Mesenchymal stem cell (in vitro differentiated cells and primary cell): Measurements from ENCODE around the gene ERCC4.

ENCODE experiments used
- DNase-seq: peaks from one replicate; pipeline ENCODE4 v3.0.0-alpha.2; 2013
- H2AFZ ChIP-seq: one replicate; pipeline ENCODE4 v1.6.1; 2013; ENCODE audit warnings: low read depth, mild to moderate bottlenecking, control low read depth, inconsistent platforms, low read length, moderate library complexity
- H2AK5ac ChIP-seq: 2 replicates; pipeline ENCODE4 v1.6.1; 2013; ENCODE audit warnings: low read length, moderate library complexity, mild to moderate bottlenecking, inconsistent platforms; ENCODE audit not compliant: severe bottlenecking
- H2BK120ac ChIP-seq: one replicate; pipeline ENCODE4 v1.6.1; 2013; ENCODE audit warnings: low read depth, mild to moderate bottlenecking, inconsistent platforms, low read length, moderate library complexity
- H2BK12ac ChIP-seq, 2 experiments: one replicate each; pipeline ENCODE4 v1.6.1; 2013; ENCODE audit warnings: inconsistent platforms in 2 of 2, low read length in 2 of 2, mild to moderate bottlenecking in 2 of 2, moderate library complexity in 2 of 2, control low read depth in 1 of 2
- H2BK15ac ChIP-seq: one replicate; pipeline ENCODE4 v1.6.1; 2013; ENCODE audit warnings: mild to moderate bottlenecking, low read depth, inconsistent platforms; ENCODE audit not compliant: poor library complexity, severe bottlenecking
- H2BK5ac ChIP-seq: 2 replicates; pipeline ENCODE4 v1.6.1; 2013; ENCODE audit warnings: low read depth, mild to moderate bottlenecking, low read length, control low read depth, inconsistent platforms; ENCODE audit not compliant: poor library complexity, severe bottlenecking
- H3K14ac ChIP-seq, 2 experiments: one replicate each; pipeline ENCODE4 v1.6.1; 2013; ENCODE audit warnings: inconsistent platforms in 2 of 2, low read length in 2 of 2, control low read depth in 1 of 2, mild to moderate bottlenecking in 1 of 2, moderate library complexity in 1 of 2
- H3K18ac ChIP-seq, 2 experiments: one replicate each; pipeline ENCODE4 v1.6.1; 2013; ENCODE audit warnings: inconsistent platforms in 2 of 2, low read length in 2 of 2, control low read depth in 1 of 2, low read depth in 1 of 2, mild to moderate bottlenecking in 1 of 2
- H3K23ac ChIP-seq, 2 experiments: one replicate each; pipeline ENCODE4 v1.6.1; 2013; ENCODE audit warnings: inconsistent platforms in 2 of 2, low read length in 2 of 2, mild to moderate bottlenecking in 2 of 2, moderate library complexity in 2 of 2, control low read depth in 1 of 2
- H3K27ac ChIP-seq: 2 replicates; pipeline ENCODE4 v1.5.1; 2013; ENCODE audit warnings: mild to moderate bottlenecking, moderate library complexity, low read length, control low read depth, inconsistent platforms; ENCODE audit not compliant: poor library complexity, severe bottlenecking
- H3K27me3 ChIP-seq, 2 experiments: 2 replicates each; pipeline versions ENCODE4 v1.6.1 to v1.7.0; 2013; ENCODE audit warnings: low read length in 2 of 2, mild to moderate bottlenecking in 2 of 2, moderate library complexity in 2 of 2, control low read depth in 1 of 2, inconsistent platforms in 1 of 2; ENCODE audit not compliant: control insufficient read depth in 1 of 2, insufficient read depth in 1 of 2
- H3K36me3 ChIP-seq, 2 experiments: 2 replicates each; pipeline versions ENCODE4 v1.6.1 to v1.7.0; 2013; ENCODE audit warnings: low read length in 2 of 2, control low read depth in 1 of 2, inconsistent platforms in 1 of 2, low read depth in 1 of 2, mild to moderate bottlenecking in 1 of 2; ENCODE audit not compliant: insufficient read depth in 2 of 2, control insufficient read depth in 1 of 2
- H3K4ac ChIP-seq, 2 experiments: one replicate each; pipeline ENCODE4 v1.6.1; 2013; ENCODE audit warnings: inconsistent platforms in 2 of 2, low read length in 2 of 2, mild to moderate bottlenecking in 2 of 2, moderate library complexity in 2 of 2, control low read depth in 1 of 2, low read depth in 1 of 2
- H3K4me1 ChIP-seq: 2 replicates; pipeline ENCODE4 v1.6.1; 2013; ENCODE audit warnings: low read depth, low read length, control low read depth; ENCODE audit not compliant: control insufficient read depth, insufficient read depth
- H3K4me2 ChIP-seq: 2 replicates; pipeline ENCODE4 v1.6.1; 2013; ENCODE audit warnings: low read length, mild to moderate bottlenecking, inconsistent platforms; ENCODE audit not compliant: poor library complexity, severe bottlenecking
- H3K4me3 ChIP-seq, 2 experiments: 2 replicates each; pipeline versions ENCODE4 v1.5.1 to v1.7.0; 2013; ENCODE audit warnings: low read length in 2 of 2, mild to moderate bottlenecking in 2 of 2, control low read depth in 1 of 2, low read depth in 1 of 2; ENCODE audit not compliant: insufficient read depth in 1 of 2
- H3K79me1 ChIP-seq: replicated peaks from 2 replicates; pipeline ENCODE4 v1.6.1; 2013; ENCODE audit warnings: mild to moderate bottlenecking, control low read depth, low read length, inconsistent platforms; ENCODE audit not compliant: poor library complexity, severe bottlenecking
- H3K9ac ChIP-seq: 2 replicates; pipeline ENCODE4 v1.7.0; 2013; ENCODE audit warnings: mild to moderate bottlenecking, low read length, moderate library complexity
- H3K9me3 ChIP-seq: 2 replicates; pipeline ENCODE4 v1.7.0; 2013; ENCODE audit warnings: mild to moderate bottlenecking, low read length; ENCODE audit not compliant: control insufficient read depth
- H4K8ac ChIP-seq: one replicate; pipeline ENCODE4 v1.6.1; 2013; ENCODE audit warnings: inconsistent platforms, mild to moderate bottlenecking, low read length, moderate library complexity
- H4K91ac ChIP-seq: one replicate; pipeline ENCODE4 v1.6.1; 2013; ENCODE audit warnings: mild to moderate bottlenecking, low read length, inconsistent platforms
- WGBS: methylation state at CpG from one replicate; pipeline ENCODE4 v1.1.7; 2013; ENCODE audit warnings: mixed read lengths; 5-methylcytosine and 5-hydroxymethylcytosine counted together

Gene ERCC4

DNA sequence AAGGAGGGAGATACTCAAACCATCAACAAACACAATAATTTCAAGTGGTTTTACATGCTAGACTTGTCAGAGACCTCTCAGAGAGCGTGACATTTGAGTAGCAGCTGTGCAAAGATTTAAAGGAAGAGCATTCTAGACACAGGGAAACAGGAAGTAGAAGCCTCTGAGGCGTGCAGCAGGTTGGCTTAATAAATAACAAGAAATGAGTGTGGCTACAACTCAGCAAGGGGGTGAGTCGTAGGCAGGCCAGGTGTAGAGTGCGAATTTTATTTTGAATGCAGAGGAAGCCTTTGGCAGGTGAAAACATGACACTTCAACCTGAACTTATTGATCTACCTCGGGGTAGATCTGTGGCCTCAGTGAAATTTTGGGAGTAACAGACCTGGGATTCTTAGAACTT is 78.0 kb downstream of the ERCC4 start:
- Histone ChIP-seq H4K91ac (no peak overlapping the region), H3K4ac (no peak overlapping the region), H2BK15ac (no peak overlapping the region), H3K27me3 (peaks cover under 1 to 3% of the 10 kb centered on the region in 2 experiments), H2BK5ac (no peak overlapping the region), H2BK120ac (no peak overlapping the region), H3K14ac (no peak overlapping the region), H3K4me3 (no peak overlapping the region), H4K8ac (no peak overlapping the region), H3K9me3 (no peaks in the 10 kb centered on the region), H3K79me1 (no peaks in the 10 kb centered on the region), H3K36me3 (no peaks in the 10 kb centered on the region), H2AFZ (no peak overlapping the region), H2AK5ac (no peak overlapping the region), H3K18ac (no peak overlapping the region), H3K23ac (no peak overlapping the region), H3K4me2 (peak overlapping the region; percentile 8), H3K9ac (no peak overlapping the region), H3K4me1 (peaks cover 4% of the 10 kb centered on the region), H2BK12ac (no peak overlapping the region), H3K27ac (peak overlapping the region; percentile 52)
- DNase-seq, result no peak
- 64% methylated on average over 5 of the region's 5 CpGs for WGBS

DNA sequence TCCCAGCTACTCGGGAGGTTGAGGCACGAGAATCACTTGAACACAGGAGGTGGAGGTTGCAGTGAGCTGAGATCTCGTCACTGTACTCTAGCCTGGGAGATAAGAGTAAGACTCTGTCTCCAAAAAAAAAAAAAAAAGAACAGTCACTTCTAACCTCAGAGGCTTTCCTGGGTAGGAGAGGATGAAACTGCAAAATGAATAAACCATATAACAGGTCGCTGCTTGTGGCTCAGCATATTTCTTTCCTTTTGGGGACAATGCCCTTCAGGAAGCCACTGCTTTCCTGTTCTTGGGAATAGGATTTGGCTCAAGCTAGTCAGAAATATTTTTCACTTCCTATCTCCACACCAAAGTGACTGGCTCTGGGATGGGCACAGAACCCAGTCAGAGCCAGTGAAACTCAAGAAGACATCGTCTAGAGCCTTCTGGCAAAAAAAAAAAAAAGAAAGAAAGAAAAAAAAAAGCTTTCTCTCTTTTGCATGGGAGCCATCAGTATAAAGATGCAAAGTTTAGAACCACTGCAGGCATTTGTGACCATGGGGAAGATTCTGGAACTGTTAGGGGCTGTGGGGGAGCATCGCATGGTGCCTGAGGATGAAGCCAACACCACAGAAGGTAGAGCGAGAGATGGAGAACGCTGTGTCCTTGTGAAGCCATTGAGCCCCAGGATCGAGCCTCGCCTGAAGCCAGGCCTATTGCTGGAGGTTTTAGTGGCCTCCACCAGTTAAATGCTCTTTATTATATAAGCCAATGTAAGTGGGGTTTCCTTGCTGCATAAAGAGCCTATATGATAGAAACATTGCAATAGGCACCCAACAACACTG is 79.3 kb downstream of the ERCC4 start:
- no peak overlapping the region for H4K91ac ChIP-seq
- H4K8ac ChIP-seq, result no peak overlapping the region
- DNase-seq, result no peak
- WGBS, result 89% methylated on average over 7 of the region's 10 CpGs
- H3K4me3 ChIP-seq, result no peak overlapping the region
- no peaks in the 10 kb centered on the region for H3K79me1 ChIP-seq
- no peak overlapping the region for H3K23ac ChIP-seq
- H2BK120ac ChIP-seq, result no peak overlapping the region
- peaks cover 10% of the 10 kb centered on the region for H3K4me1 ChIP-seq
- no peak overlapping the region for H2BK15ac ChIP-seq
- H2AK5ac ChIP-seq, result peak overlapping the region; percentile 11
- H3K9me3 ChIP-seq, result no peaks in the 10 kb centered on the region
- H3K36me3 ChIP-seq, result no peaks in the 10 kb centered on the region
- H2AFZ ChIP-seq, result no peak overlapping the region
- H3K14ac ChIP-seq, result no peak overlapping the region
- no peak overlapping the region for H2BK5ac ChIP-seq
- H2BK12ac ChIP-seq, result no peak overlapping the region
- H3K4ac ChIP-seq, result no peak overlapping the region
- H3K18ac ChIP-seq, result no peak overlapping the region
- peaks cover 0 to 3% of the 10 kb centered on the region in 2 experiments for H3K27me3 ChIP-seq
- H3K9ac ChIP-seq, result no peak overlapping the region
- no peak overlapping the region for H3K27ac ChIP-seq
- no peak overlapping the region for H3K4me2 ChIP-seq

DNA sequence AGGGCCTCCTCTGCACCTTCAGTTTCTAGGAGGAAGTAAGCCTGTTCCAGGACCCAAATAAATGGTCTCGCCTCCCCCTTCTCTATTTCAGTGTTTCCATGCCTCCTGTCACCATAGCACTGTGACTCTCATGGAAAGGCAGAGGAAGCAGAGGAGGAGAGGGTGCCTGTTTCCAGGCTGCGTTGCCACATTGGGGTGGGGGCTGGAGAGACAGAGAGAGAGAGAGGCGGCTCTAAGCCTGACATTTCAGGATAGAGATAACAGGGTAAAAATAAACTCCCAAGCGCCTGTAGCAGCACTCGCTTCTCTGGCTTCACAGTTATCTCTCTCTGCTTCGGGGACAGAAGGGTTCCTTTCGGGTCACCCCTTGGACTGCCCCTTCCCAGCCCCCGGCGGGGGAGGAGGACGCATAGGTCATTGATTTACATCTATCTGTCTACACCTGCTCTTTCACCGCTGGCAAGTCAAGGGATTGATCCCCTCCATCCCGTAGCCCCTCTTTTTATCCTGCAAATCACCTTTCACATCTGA is 80.0 kb downstream of the ERCC4 start:
- no peak overlapping the region for H2BK120ac ChIP-seq
- no peak overlapping the region for H2AK5ac ChIP-seq
- H3K4ac ChIP-seq, result no peak overlapping the region
- peaks cover 12% of the 10 kb centered on the region for H3K4me1 ChIP-seq
- H2BK12ac ChIP-seq, result no peak overlapping the region
- no peak overlapping the region for H3K9ac ChIP-seq
- DNase-seq, result no peak
- no peak overlapping the region for H4K91ac ChIP-seq
- peak overlapping the region in 1 of 2 experiments; percentile 18 for H3K18ac ChIP-seq
- H3K27ac ChIP-seq, result no peak overlapping the region
- no peaks in the 10 kb centered on the region for H3K9me3 ChIP-seq
- WGBS, result 66% methylated on average over 9 of the region's 12 CpGs
- H3K36me3 ChIP-seq, result no peaks in the 10 kb centered on the region
- no peak overlapping the region for H3K4me2 ChIP-seq
- no peaks in the 10 kb centered on the region for H3K79me1 ChIP-seq
- H3K27me3 ChIP-seq, result peaks cover 0 to 3% of the 10 kb centered on the region in 2 experiments
- H3K4me3 ChIP-seq, result no peak overlapping the region
- H2BK15ac ChIP-seq, result no peak overlapping the region
- no peak overlapping the region for H2BK5ac ChIP-seq
- H2AFZ ChIP-seq, result no peak overlapping the region
- no peak overlapping the region for H3K14ac ChIP-seq
- H3K23ac ChIP-seq, result no peak overlapping the region
- H4K8ac ChIP-seq, result no peak overlapping the region

DNA sequence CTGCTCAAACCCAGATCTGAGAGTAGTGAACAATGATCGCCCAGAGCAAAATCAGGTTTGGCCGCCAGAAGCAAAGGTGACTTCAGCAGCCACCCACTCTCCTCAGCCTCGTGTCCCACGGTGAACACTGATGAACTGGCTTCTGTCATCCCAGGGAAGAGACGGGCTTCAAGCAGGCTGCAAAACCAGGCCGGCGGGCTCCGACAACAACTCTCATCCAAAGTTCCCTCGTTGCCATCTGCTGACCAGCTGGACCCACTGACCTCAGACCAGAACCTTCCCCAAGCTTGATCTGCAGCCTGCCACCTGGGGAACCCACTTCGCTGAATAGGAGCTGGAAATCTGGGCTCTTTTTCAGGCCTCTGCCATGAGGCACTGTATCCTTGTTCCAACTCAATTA is 81.6 kb downstream of the ERCC4 start:
- H3K79me1 ChIP-seq, result no peaks in the 10 kb centered on the region
- peaks cover 12% of the 10 kb centered on the region for H3K4me1 ChIP-seq
- H4K91ac ChIP-seq, result no peak overlapping the region
- H2AK5ac ChIP-seq, result no peak overlapping the region
- H3K14ac ChIP-seq, result no peak overlapping the region
- no peaks in the 10 kb centered on the region for H3K9me3 ChIP-seq
- H2BK15ac ChIP-seq, result no peak overlapping the region
- H2AFZ ChIP-seq, result no peak overlapping the region
- no peak overlapping the region for H3K4me3 ChIP-seq
- H3K4ac ChIP-seq, result no peak overlapping the region
- H3K4me2 ChIP-seq, result no peak overlapping the region
- no peak for DNase-seq
- peaks cover 0 to 3% of the 10 kb centered on the region in 2 experiments for H3K27me3 ChIP-seq
- H3K27ac ChIP-seq, result no peak overlapping the region
- H3K18ac ChIP-seq, result no peak overlapping the region
- no peaks in the 10 kb centered on the region for H3K36me3 ChIP-seq
- H4K8ac ChIP-seq, result no peak overlapping the region
- 96% methylated on average over 10 of the region's 10 CpGs for WGBS
- H2BK12ac ChIP-seq, result no peak overlapping the region
- no peak overlapping the region for H3K23ac ChIP-seq
- no peak overlapping the region for H2BK5ac ChIP-seq
- H2BK120ac ChIP-seq, result no peak overlapping the region
- H3K9ac ChIP-seq, result no peak overlapping the region
